Ishikawa (cell line): ENCODE results near the gene CNTNAP2.

Experiments used
- CEBPB ChIP-seq: IDR thresholded peaks from 2 replicates; pipeline ENCODE4 v1.6.1; 2012
- EP300 ChIP-seq: IDR thresholded peaks from 2 replicates; pipeline ENCODE4 v1.6.1; 2012; ENCODE audit warnings: borderline replicate concordance
- MAX ChIP-seq: IDR thresholded peaks from 2 replicates; pipeline ENCODE4 v1.6.1; 2012
- NFIC ChIP-seq: IDR thresholded peaks from 2 replicates; pipeline ENCODE4 v1.6.1; 2012
- REST ChIP-seq: IDR thresholded peaks from 2 replicates; pipeline ENCODE4 v1.6.1; 2012; ENCODE audit warnings: low read depth, mild to moderate bottlenecking
- TAF1 ChIP-seq: IDR thresholded peaks from 2 replicates; pipeline ENCODE4 v1.6.1; 2012; ENCODE audit warnings: low read depth, mild to moderate bottlenecking
- TCF12 ChIP-seq: IDR thresholded peaks from 2 replicates; pipeline ENCODE4 v1.6.1; 2012; ENCODE audit warnings: low read depth
- YY1 ChIP-seq: IDR thresholded peaks from 2 replicates; pipeline ENCODE4 v1.6.1; 2012; ENCODE audit warnings: low read depth
- ZBTB7A ChIP-seq: IDR thresholded peaks from 2 replicates; pipeline ENCODE4 v1.6.1; 2012; ENCODE audit warnings: low read depth

DNA sequence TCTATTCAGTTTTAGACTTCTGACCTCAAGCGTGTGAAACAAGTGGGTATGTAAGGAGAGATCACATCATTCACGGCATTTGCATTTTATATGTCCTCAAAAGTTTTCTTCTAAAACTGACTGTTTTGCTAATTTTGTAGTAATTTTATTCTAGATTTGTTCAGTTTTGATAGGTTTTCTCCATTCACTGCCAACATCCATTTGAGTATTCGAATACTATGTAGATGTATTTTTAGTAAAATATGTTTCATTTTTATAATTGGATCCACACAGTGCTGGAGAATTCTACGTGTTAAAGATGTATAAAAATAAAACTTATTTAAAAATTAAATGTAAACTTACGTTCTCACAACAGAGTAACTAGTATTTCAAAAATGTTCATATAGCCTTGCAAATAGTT, 503.0 kb downstream of the CNTNAP2 start:
- no peak for TF ChIP-seq NFIC
- TF ChIP-seq REST: no peak
- no peak for TF ChIP-seq ZBTB7A
- TF ChIP-seq EP300: no peak
- TF ChIP-seq TCF12: no peak
- TF ChIP-seq MAX: no peak
- no peak for TF ChIP-seq YY1
- TF ChIP-seq CEBPB: no peak
- no peak for TF ChIP-seq TAF1
